GM18526 (cell line): ENCODE results near the gene PTPRU.

Experiments
- POLR2A ChIP-seq: IDR thresholded peaks from 3 replicates; pipeline ENCODE4 v1.6.1; 2011; ENCODE audit not compliant: insufficient read length; ENCODE audit errors: extremely low read depth

The PTPRU gene

GRCh38 chr1:29264773-29265389 lies 28.6 kb downstream of the PTPRU start:
- TF ChIP-seq POLR2A, result no peak

- TF ChIP-seq POLR2A, result no peak
Observed at GRCh38 chr1:29266912-29267311, 30.6 kb downstream of the PTPRU start.

- TF ChIP-seq POLR2A, result no peak
Observed at GRCh38 chr1:29267321-29268070, 31.2 kb downstream of the PTPRU start.

GRCh38 chr1:29269382-29269781 lies 33.1 kb downstream of the PTPRU start:
- TF ChIP-seq POLR2A, result no peak

GRCh38 chr1:29270929-29271521 lies 34.7 kb downstream of the PTPRU start:
- no peak for TF ChIP-seq POLR2A

GRCh38 chr1:29271724-29272123 lies 35.4 kb downstream of the PTPRU start:
- no peak for TF ChIP-seq POLR2A

GRCh38 chr1:29272147-29272907 lies 36.0 kb downstream of the PTPRU start:
- TF ChIP-seq POLR2A, result no peak

- no peak for TF ChIP-seq POLR2A
Observed at GRCh38 chr1:29275435-29275834, 39.1 kb downstream of the PTPRU start.

GRCh38 chr1:29278124-29278523 lies 41.8 kb downstream of the PTPRU start:
- no peak for TF ChIP-seq POLR2A

GRCh38 chr1:29279406-29279805 lies 43.1 kb downstream of the PTPRU start:
- no peak for TF ChIP-seq POLR2A

- TF ChIP-seq POLR2A, result no peak
Observed at GRCh38 chr1:29279951-29280391, 43.6 kb downstream of the PTPRU start.

GRCh38 chr1:29280409-29281131 lies 44.2 kb downstream of the PTPRU start:
- TF ChIP-seq POLR2A, result no peak

GRCh38 chr1:29281571-29281970 lies 45.2 kb downstream of the PTPRU start:
- TF ChIP-seq POLR2A, result no peak

GRCh38 chr1:29282135-29282923 lies 46.0 kb downstream of the PTPRU start:
- TF ChIP-seq POLR2A, result no peak
